Caco-2 (cell line): ENCODE measurements around the gene ADGRG4. TPM values are rescaled to one million over a fixed set of nuclear protein-coding genes. Genes with fewer than 3 reads are reported as not detected.

Experiments
- BruUV-seq: library from RNA; stranded (reverse); fragments of 400-500 nt; replicated peaks from 2 replicates; lab custom pipeline; 2021; lab: Mats Ljungman, UMichigan
- CTCF ChIA-PET: fragments of 300-600 bp; sonication (Branson Sonifier 250); formaldehyde crosslinking; loops from one replicate; lab custom pipeline; 2022; ENCODE audit warnings: antibody characterized with exemption; lab: Charles Lee
- POLR2A ChIA-PET: fragments of 300-600 bp; sonication (Branson Sonifier 250); formaldehyde crosslinking; loops from one replicate; lab custom pipeline; 2022; ENCODE audit warnings: antibody characterized with exemption; lab: Charles Lee
- DNase-seq, 2 experiments: peaks; one replicate each; pipeline versions ENCODE4 v3.0.0 to v3.0.0-alpha.2; 2020 to 2022
- H3K27me3 ChIP-seq: replicated peaks from 2 replicates; pipeline ENCODE4 v1.6.0; 2011; ENCODE audit warnings: low read length; ENCODE audit not compliant: control insufficient read depth, insufficient read depth
- H3K36me3 ChIP-seq: 2 replicates; pipeline ENCODE4 v1.5.1; 2011; ENCODE audit warnings: low read length; ENCODE audit not compliant: control insufficient read depth, insufficient read depth
- H3K4me1 ChIP-seq: fragments of 250-450 bp; sonication (Bioruptor Pico); 2 replicates; pipeline ENCODE4 v1.5.1; 2020; ENCODE audit warnings: mild to moderate bottlenecking
- H3K4me3 ChIP-seq: 2 replicates; pipeline ENCODE4 v1.5.1; 2011; ENCODE audit warnings: low read depth, mild to moderate bottlenecking, control low read depth, low read length
- H3K9me3 ChIP-seq: fragments of 250-450 bp; sonication (Bioruptor Pico); 2 replicates; pipeline ENCODE4 v1.5.1; 2020; ENCODE audit warnings: mild to moderate bottlenecking, moderate library complexity
- H3K27ac Mint-ChIP-seq: one replicate; pipeline ENCODE4 v1.8.0; 2022; ENCODE audit warnings: mixed read lengths; ENCODE audit not compliant: unreplicated experiment
- H3K27me3 Mint-ChIP-seq: one replicate; pipeline ENCODE4 v1.8.0; 2022; ENCODE audit warnings: mixed read lengths; ENCODE audit not compliant: insufficient read depth, unreplicated experiment
- H3K36me3 Mint-ChIP-seq: one replicate; pipeline ENCODE4 v1.8.0; 2022; ENCODE audit warnings: mild to moderate bottlenecking, mixed read lengths; ENCODE audit not compliant: insufficient read depth, unreplicated experiment
- H3K4me1 Mint-ChIP-seq: one replicate; pipeline ENCODE4 v1.8.0; 2022; ENCODE audit warnings: low read depth, mixed read lengths; ENCODE audit not compliant: unreplicated experiment
- H3K4me3 Mint-ChIP-seq: one replicate; pipeline ENCODE4 v1.8.0; 2022; ENCODE audit warnings: mild to moderate bottlenecking, moderate library complexity, mixed read lengths; ENCODE audit not compliant: unreplicated experiment
- H3K9me3 Mint-ChIP-seq: one replicate; pipeline ENCODE4 v1.8.0; 2022; ENCODE audit warnings: mixed read lengths; ENCODE audit not compliant: unreplicated experiment
- intact Hi-C: fragments of 100-400 bp; cut with micrococcal nuclease; formaldehyde crosslinking; loops from one replicate; pipeline ENCODE4 v1.10.0; 2022; ENCODE audit not compliant: unreplicated experiment
- total RNA-seq: library from RNA; stranded (reverse); gene quantifications from 2 replicates; pipeline ENCODE4 v1.2.3, GENCODE V29; 2022
- TF ChIP-seq, protein P1 (sequence below), 2 experiments: fragments of 200-600 bp in 1 of 2; IDR thresholded peaks; 1 replicate in 1 of 2; 2 replicates in 1 of 2; pipeline versions ENCODE4 v1.5.1 to v1.8.0; 2011 to 2022; ENCODE audit warnings: antibody characterized with exemption in 1 of 2, control low read depth in 1 of 2, inconsistent platforms in 1 of 2, low read depth in 1 of 2, low read length in 1 of 2, mild to moderate bottlenecking in 1 of 2, moderate library complexity in 1 of 2; ENCODE audit not compliant: insufficient read depth in 1 of 2, severe bottlenecking in 1 of 2, unreplicated experiment in 1 of 2

Gene ADGRG4
- total RNA-seq, 1 experiment from 2014 or later, result not detected

DNA sequence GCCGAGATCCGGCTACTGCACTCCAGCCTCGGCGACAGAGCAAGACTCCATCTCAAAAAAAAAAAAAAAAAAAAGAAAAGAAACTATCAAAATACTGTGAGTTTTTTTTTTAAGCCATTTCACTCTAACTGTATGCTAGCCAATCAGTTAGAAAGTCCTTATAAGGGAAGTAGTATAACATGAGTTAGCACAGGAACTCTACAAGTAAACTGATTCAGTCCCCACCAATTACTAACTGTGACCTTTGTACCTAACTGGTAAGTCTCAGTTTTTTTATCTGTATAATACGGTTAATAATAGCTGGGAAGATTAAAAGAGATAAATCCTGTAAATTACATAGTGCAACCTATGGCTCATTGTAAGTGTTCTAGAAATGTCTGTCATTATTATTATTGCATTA, 151.9 kb downstream of the ADGRG4 start:
- Mint-ChIP-seq H3K27me3 (no peaks in the 10 kb centered on the region), H3K9me3 (no peaks in the 10 kb centered on the region), H3K4me3 (no peak overlapping the region), H3K27ac (no peak overlapping the region), H3K4me1 (no peaks in the 10 kb centered on the region), H3K36me3 (no peaks in the 10 kb centered on the region)
- no TSS peak for BruUV-seq
- intact Hi-C loops, result no loop called here
- TF ChIP-seq, protein P1, sequence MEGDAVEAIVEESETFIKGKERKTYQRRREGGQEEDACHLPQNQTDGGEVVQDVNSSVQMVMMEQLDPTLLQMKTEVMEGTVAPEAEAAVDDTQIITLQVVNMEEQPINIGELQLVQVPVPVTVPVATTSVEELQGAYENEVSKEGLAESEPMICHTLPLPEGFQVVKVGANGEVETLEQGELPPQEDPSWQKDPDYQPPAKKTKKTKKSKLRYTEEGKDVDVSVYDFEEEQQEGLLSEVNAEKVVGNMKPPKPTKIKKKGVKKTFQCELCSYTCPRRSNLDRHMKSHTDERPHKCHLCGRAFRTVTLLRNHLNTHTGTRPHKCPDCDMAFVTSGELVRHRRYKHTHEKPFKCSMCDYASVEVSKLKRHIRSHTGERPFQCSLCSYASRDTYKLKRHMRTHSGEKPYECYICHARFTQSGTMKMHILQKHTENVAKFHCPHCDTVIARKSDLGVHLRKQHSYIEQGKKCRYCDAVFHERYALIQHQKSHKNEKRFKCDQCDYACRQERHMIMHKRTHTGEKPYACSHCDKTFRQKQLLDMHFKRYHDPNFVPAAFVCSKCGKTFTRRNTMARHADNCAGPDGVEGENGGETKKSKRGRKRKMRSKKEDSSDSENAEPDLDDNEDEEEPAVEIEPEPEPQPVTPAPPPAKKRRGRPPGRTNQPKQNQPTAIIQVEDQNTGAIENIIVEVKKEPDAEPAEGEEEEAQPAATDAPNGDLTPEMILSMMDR (IDR thresholded peaks at IDR 0.05; ENCODE audit: insufficient read depth in 1 of 2, low read depth in 1 of 2, low read length in 1 of 2, severe bottlenecking in 1 of 2, unreplicated experiment in 1 of 2), result no peak
- Histone ChIP-seq H3K9me3 (no peaks in the 10 kb centered on the region), H3K4me3 (no peak overlapping the region), H3K27me3 (no peaks in the 10 kb centered on the region), H3K36me3 (no peaks in the 10 kb centered on the region), H3K4me1 (no peaks in the 10 kb centered on the region)
- POLR2A ChIA-PET, result no interaction called here
- CTCF ChIA-PET, result no interaction called here
- no peak for DNase-seq

DNA sequence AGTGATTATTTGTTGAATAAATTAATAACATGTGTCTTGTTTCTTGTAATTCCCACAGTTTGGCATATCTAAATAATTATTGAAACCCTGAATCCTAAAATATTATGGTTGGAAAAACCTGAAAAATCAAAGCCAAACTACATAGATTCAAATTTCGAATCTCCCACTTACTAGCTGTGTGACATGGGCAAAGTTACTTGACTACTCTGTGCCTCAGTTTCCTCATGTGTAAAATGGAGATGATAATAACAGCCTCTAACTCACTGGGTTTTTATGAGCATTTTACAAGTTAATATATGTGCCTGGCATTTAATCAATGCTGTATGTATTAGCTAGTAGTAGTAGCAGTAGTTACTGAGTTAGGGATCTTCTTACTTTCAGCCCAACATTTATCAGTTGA, 152.4 kb downstream of the ADGRG4 start:
- DNase-seq, result no peak
- Histone ChIP-seq H3K27me3 (no peaks in the 10 kb centered on the region), H3K4me3 (no peak overlapping the region), H3K4me1 (no peaks in the 10 kb centered on the region), H3K9me3 (no peaks in the 10 kb centered on the region), H3K36me3 (no peaks in the 10 kb centered on the region)
- intact Hi-C loops, result no loop called here
- TF ChIP-seq, protein P1 (IDR thresholded peaks at IDR 0.05; ENCODE audit: insufficient read depth in 1 of 2, low read depth in 1 of 2, low read length in 1 of 2, severe bottlenecking in 1 of 2, unreplicated experiment in 1 of 2), result no peak
- POLR2A ChIA-PET, result no interaction called here
- CTCF ChIA-PET, result no interaction called here
- BruUV-seq, result no TSS peak
- Mint-ChIP-seq H3K4me3 (no peak overlapping the region), H3K27me3 (no peaks in the 10 kb centered on the region), H3K4me1 (no peaks in the 10 kb centered on the region), H3K9me3 (no peaks in the 10 kb centered on the region), H3K36me3 (no peaks in the 10 kb centered on the region), H3K27ac (no peak overlapping the region)

GRCh38 chrX:136453771-136454170, 153.0 kb downstream of the ADGRG4 start:
- no peak for DNase-seq
- Histone ChIP-seq H3K4me1 (no peaks in the 10 kb centered on the region), H3K9me3 (no peaks in the 10 kb centered on the region), H3K36me3 (no peaks in the 10 kb centered on the region), H3K4me3 (no peak overlapping the region), H3K27me3 (no peaks in the 10 kb centered on the region)
- ChIA-PET CTCF (no interaction called here), POLR2A (no interaction called here)
- no peaks in the 10 kb centered on the region for H3K9me3 Mint-ChIP-seq
- no peak overlapping the region for H3K4me3 Mint-ChIP-seq
- TF ChIP-seq, protein P1 (IDR thresholded peaks at IDR 0.05; ENCODE audit: insufficient read depth in 1 of 2, low read depth in 1 of 2, low read length in 1 of 2, severe bottlenecking in 1 of 2, unreplicated experiment in 1 of 2), result no peak
- no TSS peak for BruUV-seq
- H3K27ac Mint-ChIP-seq, result no peak overlapping the region
- no peaks in the 10 kb centered on the region for H3K4me1 Mint-ChIP-seq
- no peaks in the 10 kb centered on the region for H3K27me3 Mint-ChIP-seq
- intact Hi-C loops, result no loop called here
- H3K36me3 Mint-ChIP-seq, result no peaks in the 10 kb centered on the region
